ENCODE data around the gene CRB2.
"Not testable (repeated sequence)": the region's sequence is repeated elsewhere in the genome, so short reads cannot be mapped to it uniquely, and the experiment has no call there.

CRB2 gene

GRCh38 chr9:123383512-123384170, 27.6 kb downstream of the CRB2 start:
- no peak for DNase-seq

- DNase-seq, result no peak
Observed at GRCh38 chr9:123387686-123388085, 31.7 kb downstream of the CRB2 start.

- no peak for DNase-seq
Observed at GRCh38 chr9:123389070-123389469, 33.1 kb downstream of the CRB2 start.

DNA sequence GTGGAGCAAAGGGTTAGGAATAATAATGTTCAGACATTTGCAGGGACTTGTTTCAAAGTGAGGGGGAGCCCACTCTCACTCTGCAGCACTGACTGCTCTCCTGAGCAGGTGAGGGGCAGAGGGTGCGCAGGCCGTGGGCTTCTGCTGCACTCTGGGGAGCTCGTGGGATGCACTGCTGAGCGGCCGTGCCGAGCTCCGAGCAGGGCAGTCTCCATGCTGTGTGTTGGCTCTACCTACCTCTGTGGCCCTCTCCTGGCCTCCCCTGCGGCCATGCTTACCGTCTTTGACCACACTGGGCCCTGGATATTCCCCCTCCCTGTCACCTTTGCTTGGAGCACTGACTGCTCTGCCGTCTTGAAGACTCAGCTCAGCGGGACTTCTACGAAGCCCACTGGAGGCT, 33.7 kb downstream of the CRB2 start:
- DNase-seq, result no peak

- DNase-seq, result no peak
Observed at GRCh38 chr9:123390337-123391135, 34.5 kb downstream of the CRB2 start.

DNA sequence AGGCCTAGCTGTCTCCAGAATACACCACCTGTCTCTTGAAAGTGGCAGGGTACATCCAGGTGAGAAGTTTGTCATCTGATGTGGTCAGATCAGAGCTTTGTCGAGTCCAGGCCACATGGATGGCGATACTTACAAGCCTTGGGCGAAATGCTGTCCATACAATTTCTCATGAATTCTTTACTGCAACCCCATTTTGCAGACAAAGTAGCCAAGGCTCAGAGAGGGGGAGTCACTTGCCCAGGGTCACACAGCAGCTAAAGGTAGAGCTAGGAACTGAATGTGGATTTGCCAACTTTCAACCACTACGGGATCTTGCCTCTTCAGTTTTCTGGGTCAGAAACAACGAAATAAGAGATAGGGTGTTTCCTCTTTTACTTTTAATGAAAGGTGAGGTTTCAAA, 35.2 kb downstream of the CRB2 start:
- DNase-seq, result no peak

DNA sequence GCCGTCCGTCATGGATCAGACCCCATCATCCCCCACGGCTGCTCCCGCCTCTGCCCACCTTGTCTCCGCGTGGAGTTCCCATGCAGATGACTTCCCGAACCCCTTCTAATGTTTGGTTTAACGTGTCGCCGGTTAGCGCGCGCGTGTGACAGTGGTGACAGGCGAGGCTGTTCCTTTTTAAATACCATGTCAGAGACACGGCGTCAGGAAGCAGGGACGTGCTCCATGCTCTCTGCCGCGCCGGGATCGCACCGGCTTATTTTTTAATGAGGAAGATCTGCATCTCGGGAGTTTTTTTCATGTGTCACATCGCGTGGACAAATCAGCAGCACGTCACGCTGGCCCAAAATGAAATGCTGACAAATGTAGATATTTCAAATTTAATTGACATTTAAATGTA, 35.9 kb downstream of the CRB2 start:
- DNase-seq, result no peak

- DNase-seq, result no peak
Observed at GRCh38 chr9:123392802-123393201, 36.8 kb downstream of the CRB2 start.

- DNase-seq, result no peak
Observed at GRCh38 chr9:123394291-123395235, 38.6 kb downstream of the CRB2 start.

- no peak for DNase-seq
Observed at GRCh38 chr9:123395276-123395688, 39.3 kb downstream of the CRB2 start.

DNA sequence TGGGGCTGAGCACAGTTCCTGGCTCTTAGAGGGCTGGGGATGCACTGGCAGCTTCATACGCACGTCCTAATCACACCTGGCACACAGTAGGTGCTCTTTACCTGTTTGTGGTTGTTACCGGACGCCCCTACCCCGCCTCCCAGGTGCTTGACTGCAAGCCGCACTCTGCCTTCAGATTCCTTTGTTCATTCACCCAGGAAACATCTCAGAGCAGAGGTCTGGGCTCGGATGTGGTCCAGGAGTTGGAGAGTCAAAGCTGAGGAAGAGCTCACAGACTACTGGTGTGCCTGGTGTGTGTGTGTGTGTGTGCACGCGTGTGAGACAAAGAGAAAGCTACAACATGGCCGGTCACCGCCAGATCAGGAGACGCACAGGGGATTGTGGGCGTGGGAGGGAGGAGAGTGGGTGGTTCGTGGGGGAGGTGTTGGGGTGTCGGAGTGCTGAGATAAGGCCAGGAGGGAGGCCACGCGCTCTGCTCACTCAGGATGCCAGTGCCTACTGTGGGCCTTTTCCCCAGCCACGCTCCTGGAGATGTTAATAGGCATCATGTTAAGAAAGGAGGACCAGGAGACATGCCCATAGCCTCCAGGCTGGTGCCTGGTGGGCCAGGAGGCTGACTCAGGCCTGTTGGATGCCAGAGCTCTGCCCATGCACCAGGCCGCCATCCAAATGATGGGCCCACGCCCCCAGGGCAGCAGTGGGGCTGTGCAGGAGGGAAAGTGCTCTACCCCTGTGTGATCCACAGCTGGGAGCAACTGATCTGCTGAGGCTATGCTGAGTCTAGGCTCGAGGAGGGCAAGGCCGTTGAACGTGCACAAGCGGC, 39.9 kb downstream of the CRB2 start:
- no peak for DNase-seq

GRCh38 chr9:123397975-123398374, 42.0 kb downstream of the CRB2 start:
- no peak for DNase-seq

GRCh38 chr9:123398938-123399337, 42.9 kb downstream of the CRB2 start:
- DNase-seq, result not testable (repeated sequence)

- no peak for DNase-seq
Observed at GRCh38 chr9:123399803-123400378, 43.9 kb downstream of the CRB2 start.

GRCh38 chr9:123400926-123401503, 45.0 kb downstream of the CRB2 start:
- no peak for DNase-seq

- no peak for DNase-seq
Observed at GRCh38 chr9:123401879-123402513, 46.0 kb downstream of the CRB2 start.

GRCh38 chr9:123402981-123403509, 47.0 kb downstream of the CRB2 start:
- no peak for DNase-seq

- DNase-seq, result no peak
Observed at GRCh38 chr9:123406016-123406415, 50.0 kb downstream of the CRB2 start.

GRCh38 chr9:123406691-123407216, 50.8 kb downstream of the CRB2 start:
- no peak for DNase-seq

- DNase-seq, result no peak
Observed at GRCh38 chr9:123407217-123407851, 51.3 kb downstream of the CRB2 start.

Data from activated T-cell treated with anti-CD3 and anti-CD28 coated beads for 4 hours (primary cell).